HG03432 (cell line): Measurements from ENCODE around the gene TLL2.

Experiments
- ATAC-seq: cut with Tn5 transposase; IDR thresholded peaks from one replicate; pipeline ENCODE4 v1.9.1; 2021; ENCODE audit warnings: mild to moderate bottlenecking, moderate library complexity; ENCODE audit not compliant: unreplicated experiment

Gene TLL2

GRCh38 chr10:96431211-96431970, 82.3 kb downstream of the TLL2 start:
- ATAC-seq: no peak

GRCh38 chr10:96427291-96427690, 86.4 kb downstream of the TLL2 start:
- no peak for ATAC-seq

DNA sequence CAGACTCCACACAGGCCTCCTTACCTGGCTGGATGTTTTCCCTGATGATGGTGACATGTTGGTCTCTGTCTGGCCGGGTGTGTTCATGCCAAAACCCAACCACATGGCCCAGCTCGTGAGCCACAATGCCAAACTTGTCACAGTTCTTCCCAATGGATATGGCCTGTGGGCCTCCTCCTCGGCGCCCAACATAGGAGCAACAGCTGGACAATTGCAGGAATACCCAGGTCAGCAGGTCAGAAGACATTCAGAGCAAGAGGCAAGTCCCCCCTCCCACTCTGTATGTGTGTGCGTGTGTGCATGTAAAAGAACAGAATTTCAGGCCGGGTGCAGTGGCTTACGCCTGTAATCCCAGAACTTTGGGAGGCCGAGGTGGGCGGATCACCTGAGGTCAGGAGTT, 91.2 kb downstream of the TLL2 start:
- no peak for ATAC-seq

- ATAC-seq: no peak
These were observed 91.7 kb downstream of the TLL2 start for GRCh38 chr10:96421995-96422394.

DNA sequence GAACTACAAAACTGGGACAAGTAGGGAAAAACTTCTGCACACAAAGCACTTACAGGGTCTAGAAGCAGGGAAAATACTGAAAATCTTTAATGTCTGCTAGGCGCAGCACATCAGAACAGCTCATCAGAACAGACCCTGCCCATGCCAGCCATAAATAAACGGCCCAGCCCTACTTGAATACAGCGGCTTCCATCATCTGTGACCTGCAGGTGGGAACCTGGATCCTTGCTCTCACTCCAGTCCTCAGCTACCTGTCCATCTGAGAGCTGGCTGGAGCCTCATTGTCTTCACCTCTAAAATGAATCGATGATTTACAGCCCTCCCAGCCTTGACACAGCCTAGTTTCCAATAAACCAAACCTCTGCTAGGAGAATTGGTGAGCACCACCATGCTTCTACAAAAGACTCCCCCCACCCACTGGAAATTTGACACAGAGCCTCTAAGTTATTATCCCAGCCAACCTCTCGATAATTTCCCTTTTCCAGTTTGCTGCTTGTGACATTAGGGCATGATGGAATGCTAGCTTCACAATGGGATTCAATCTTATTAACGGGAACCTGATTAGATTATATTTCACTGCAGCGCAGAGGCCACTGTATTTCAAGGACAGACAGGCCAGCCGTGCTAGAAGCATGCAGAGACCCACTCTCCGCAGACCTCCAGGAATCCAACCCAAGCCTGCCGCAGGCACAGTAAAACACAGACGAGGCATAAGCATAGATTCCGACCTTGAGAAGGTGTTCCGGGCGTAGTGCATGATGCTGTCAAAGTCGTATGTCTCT, 93.3 kb downstream of the TLL2 start:
- ATAC-seq: no peak

DNA sequence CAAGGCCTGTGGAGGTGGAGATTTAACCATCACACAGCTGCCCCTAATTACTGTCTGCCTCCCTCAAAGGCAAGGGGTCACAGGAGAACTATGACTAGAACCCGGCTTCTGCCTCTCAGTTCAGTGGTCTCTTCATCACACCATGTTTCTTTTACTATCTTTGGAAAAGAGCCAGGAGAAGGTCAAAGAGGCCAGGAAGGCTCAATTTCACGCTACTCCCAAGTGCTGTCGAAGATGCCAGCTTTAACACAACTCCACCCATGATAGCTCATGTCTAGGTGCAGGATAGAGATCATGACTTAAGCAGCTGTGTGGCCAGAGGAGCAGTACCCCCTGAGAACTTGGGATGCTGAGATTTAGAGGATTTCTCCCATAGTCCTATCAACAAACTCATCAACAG, 94.4 kb downstream of the TLL2 start:
- no peak for ATAC-seq

- no peak for ATAC-seq
These were observed 95.1 kb downstream of the TLL2 start for GRCh38 chr10:96418582-96418981.

DNA sequence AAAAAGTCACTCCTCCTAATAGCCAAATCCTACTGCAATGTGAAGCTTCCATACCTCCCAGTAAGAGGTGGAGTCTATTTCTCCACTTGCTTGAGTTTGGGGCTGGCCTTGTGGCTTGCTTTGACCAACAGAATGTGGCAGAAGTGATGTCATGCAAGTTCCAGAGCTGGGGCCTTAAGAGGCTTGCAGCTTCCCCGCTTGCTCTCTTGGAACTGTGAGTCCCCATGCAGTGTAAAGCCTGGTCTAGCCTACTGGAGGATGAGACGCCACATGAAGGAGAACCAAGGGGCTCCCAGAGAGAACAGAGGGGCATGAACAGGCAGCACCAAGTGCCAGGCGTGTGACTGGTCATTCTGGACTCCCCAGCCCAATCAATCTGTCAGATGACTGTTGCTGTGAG, 96.3 kb downstream of the TLL2 start:
- no peak for ATAC-seq

DNA sequence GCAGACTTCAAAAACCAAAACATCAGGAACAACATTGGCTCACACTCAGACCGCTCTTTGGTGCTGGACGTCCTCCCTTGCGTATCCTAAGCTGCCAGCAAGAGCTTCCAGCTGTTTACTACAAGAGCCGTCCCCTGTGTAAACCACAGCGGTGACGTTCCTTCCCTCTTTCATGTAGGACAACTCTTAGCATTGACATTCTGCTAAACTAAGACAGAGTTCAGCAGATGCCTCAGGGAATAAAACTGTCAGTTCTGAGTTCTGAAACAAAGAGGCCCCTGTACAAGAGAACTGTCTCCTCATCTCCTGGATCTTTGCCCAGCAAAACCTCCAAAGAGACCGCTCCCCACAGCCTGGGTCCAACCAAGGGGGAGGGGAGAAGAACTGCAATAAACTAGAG, 97.1 kb downstream of the TLL2 start:
- ATAC-seq: no peak

GRCh38 chr10:96415891-96416554, 97.7 kb downstream of the TLL2 start:
- no peak for ATAC-seq

- ATAC-seq: no peak
These were observed 98.4 kb downstream of the TLL2 start for GRCh38 chr10:96415150-96415890.

DNA sequence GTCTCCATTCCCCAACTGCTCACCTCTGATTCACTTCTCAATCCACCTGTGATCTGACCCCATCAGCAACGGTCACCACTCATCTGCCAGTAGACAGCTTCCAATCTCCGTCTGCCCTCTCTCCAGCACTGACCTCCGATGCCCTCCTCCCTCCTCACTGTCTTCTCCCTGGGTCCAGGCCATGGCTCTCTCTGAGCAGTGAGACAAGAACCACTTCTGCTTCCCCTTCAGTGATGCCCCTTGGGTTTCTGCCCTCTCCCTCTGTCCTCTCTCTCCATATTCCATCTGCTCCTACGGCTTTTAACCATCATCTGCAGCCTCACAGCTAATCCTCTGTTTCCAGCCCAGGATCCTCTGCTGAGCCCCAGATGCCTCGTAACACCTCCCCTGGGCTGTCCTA, 99.4 kb downstream of the TLL2 start:
- ATAC-seq: no peak

GRCh38 chr10:96413151-96413787, 100.5 kb downstream of the TLL2 start:
- no peak for ATAC-seq

GRCh38 chr10:96411716-96412320, 101.9 kb downstream of the TLL2 start:
- ATAC-seq: no peak

- no peak for ATAC-seq
These were observed 103.4 kb downstream of the TLL2 start for GRCh38 chr10:96410296-96410695.

DNA sequence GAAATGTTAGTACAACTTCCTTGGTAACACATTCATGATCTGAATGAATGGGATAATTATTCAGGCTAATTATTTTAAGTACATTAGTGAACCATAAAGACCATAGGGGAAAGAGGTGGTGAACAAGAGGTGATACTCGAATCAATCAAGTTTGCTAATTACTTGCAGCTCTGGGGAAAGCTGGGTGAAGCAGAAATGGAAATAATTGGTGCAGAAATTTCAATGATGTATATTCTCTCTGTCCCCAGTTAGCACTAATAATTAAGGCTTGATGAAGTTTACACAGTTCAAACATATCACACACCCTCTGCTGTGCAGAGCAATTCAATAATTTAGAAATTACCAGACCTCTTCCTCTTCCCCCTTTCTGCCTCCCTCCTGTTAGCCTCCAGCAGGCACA, 105.5 kb downstream of the TLL2 start:
- ATAC-seq: no peak

- no peak for ATAC-seq
These were observed 106.1 kb downstream of the TLL2 start for GRCh38 chr10:96407560-96408069.

- ATAC-seq: no peak
These were observed 107.6 kb downstream of the TLL2 start for GRCh38 chr10:96406091-96406490.

DNA sequence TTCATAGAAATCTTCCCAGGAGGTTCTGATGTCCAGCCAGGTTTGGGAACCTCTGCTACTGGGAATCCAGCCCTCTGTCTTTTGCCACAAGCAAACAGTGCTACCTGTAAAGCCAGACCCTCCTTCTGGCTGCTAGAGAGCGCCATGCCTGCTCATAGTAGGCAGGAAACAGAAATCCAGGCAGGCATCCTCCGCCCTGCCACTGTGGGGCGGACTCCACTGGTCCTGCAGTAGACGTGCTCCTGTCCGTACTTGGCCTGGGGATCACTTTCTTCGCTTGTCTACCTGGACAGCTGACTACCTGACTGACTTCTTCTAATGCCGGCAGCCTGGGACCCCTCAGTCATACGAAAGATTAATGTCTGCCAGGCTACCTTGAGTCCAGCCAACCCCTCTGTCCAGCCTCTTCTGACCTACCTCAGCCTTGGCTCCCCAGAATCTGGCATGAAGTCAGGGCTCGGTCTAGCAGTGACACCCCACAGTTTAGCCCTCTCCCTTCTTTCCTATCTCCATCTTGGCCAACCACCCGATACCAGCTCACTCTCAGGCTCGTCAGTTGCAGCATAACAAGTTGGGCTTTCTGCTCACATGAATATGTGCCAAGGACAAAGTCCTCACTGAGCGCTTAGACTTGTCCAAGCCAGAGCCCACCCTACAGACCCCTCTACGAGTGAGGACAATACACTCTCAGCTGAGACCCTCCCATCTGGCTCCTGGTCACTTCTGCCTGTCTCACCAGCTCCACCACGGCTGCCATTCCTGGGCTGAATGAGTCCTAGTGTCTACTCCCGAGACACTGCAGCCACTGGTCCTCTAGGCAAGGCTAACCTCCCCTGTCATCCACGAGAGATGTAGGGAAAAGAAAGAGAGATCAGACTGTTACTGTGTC, 111.1 kb downstream of the TLL2 start:
- ATAC-seq: no peak
